ENCODE data around the gene CAPN3. TPM values are rescaled to one million over a fixed set of nuclear protein-coding genes. Genes with fewer than 3 reads are reported as not detected.
"Not testable (repeated sequence)": the region's sequence is repeated elsewhere in the genome, so short reads cannot be mapped to it uniquely, and the experiment has no call there.

The CAPN3 gene
- total RNA-seq, 1 donor from 2014 or later, result 7.1 TPM

GRCh38 chr15:42324308-42324707, 35.0 kb upstream of the CAPN3 start:
- DNase-seq (ENCODE audit: low spot score in 2 of 2), result no peak
- Histone ChIP-seq H3K9me3 (no peaks in the 10 kb centered on the region), H3K4me3 (no peak overlapping the region), H3K36me3 (peaks cover 18 to 35% of the 10 kb centered on the region in 2 donors), H3K27ac (no peak overlapping the region), H3K27me3 (no peaks in the 10 kb centered on the region), H3K4me1 (no peaks in the 10 kb centered on the region)
- TF ChIP-seq CTCF (IDR thresholded peaks at IDR 0.05), result no peak
- intact Hi-C loops (cut with DNase I), result no loop called here

GRCh38 chr15:42329161-42329560, 30.1 kb upstream of the CAPN3 start:
- TF ChIP-seq CTCF (IDR thresholded peaks at IDR 0.05), result no peak
- Histone ChIP-seq H3K4me3 (no peak overlapping the region), H3K36me3 (peaks cover 13 to 30% of the 10 kb centered on the region in 2 donors), H3K27ac (no peak overlapping the region), H3K4me1 (no peaks in the 10 kb centered on the region), H3K27me3 (no peaks in the 10 kb centered on the region), H3K9me3 (no peaks in the 10 kb centered on the region)
- intact Hi-C loops (cut with DNase I), result no loop called here
- no peak for DNase-seq (ENCODE audit: low spot score in 2 of 2)

GRCh38 chr15:42329992-42330391, 29.3 kb upstream of the CAPN3 start:
- Histone ChIP-seq H3K4me3 (no peak overlapping the region), H3K36me3 (peaks cover 18 to 34% of the 10 kb centered on the region in 2 donors), H3K4me1 (no peaks in the 10 kb centered on the region), H3K9me3 (peaks cover 0 to 3% of the 10 kb centered on the region in 2 donors), H3K27me3 (no peaks in the 10 kb centered on the region), H3K27ac (no peak overlapping the region)
- no peak for TF ChIP-seq CTCF (IDR thresholded peaks at IDR 0.05)
- intact Hi-C loops (cut with DNase I), result no loop called here
- DNase-seq (ENCODE audit: low spot score in 2 of 2), result no peak

GRCh38 chr15:42331235-42331634, 28.1 kb upstream of the CAPN3 start:
- no peaks in the 10 kb centered on the region for H3K4me1 ChIP-seq
- no peak for TF ChIP-seq CTCF (IDR thresholded peaks at IDR 0.05)
- no peak overlapping the region for H3K4me3 ChIP-seq
- peaks cover 0 to 9% of the 10 kb centered on the region in 2 donors for H3K9me3 ChIP-seq
- H3K27me3 ChIP-seq, result no peaks in the 10 kb centered on the region
- H3K27ac ChIP-seq, result no peak overlapping the region
- no peak for DNase-seq (ENCODE audit: low spot score in 2 of 2)
- peaks cover 22 to 30% of the 10 kb centered on the region in 2 donors for H3K36me3 ChIP-seq
- intact Hi-C loops (cut with DNase I), result no loop called here

- H3K27ac ChIP-seq, result no peak overlapping the region
- TF ChIP-seq CTCF (IDR thresholded peaks at IDR 0.05), result no peak
- intact Hi-C loops (cut with DNase I), result no loop called here
- H3K4me3 ChIP-seq, result no peak overlapping the region
- DNase-seq (ENCODE audit: low spot score in 2 of 2), result no peak
- H3K27me3 ChIP-seq, result no peaks in the 10 kb centered on the region
- no peaks in the 10 kb centered on the region for H3K4me1 ChIP-seq
- H3K9me3 ChIP-seq, result peaks cover 0 to 9% of the 10 kb centered on the region in 2 donors
- H3K36me3 ChIP-seq, result peaks cover 16 to 23% of the 10 kb centered on the region in 2 donors
Observed at GRCh38 chr15:42332331-42332730, 27.0 kb upstream of the CAPN3 start.

- TF ChIP-seq CTCF (IDR thresholded peaks at IDR 0.05), result no peak
- Histone ChIP-seq H3K9me3 (peaks cover 0 to 9% of the 10 kb centered on the region in 2 donors), H3K4me1 (no peaks in the 10 kb centered on the region), H3K4me3 (no peak overlapping the region), H3K27me3 (no peaks in the 10 kb centered on the region), H3K36me3 (peaks cover 11 to 16% of the 10 kb centered on the region in 2 donors), H3K27ac (no peak overlapping the region)
- no peak for DNase-seq (ENCODE audit: low spot score in 2 of 2)
- intact Hi-C loops (cut with DNase I), result no loop called here
Observed at GRCh38 chr15:42335074-42335473, 24.2 kb upstream of the CAPN3 start.

- DNase-seq (ENCODE audit: low spot score in 2 of 2); H3K27me3 ChIP-seq; H3K4me3 ChIP-seq; H3K4me1 ChIP-seq; intact Hi-C loops (cut with DNase I); H3K27ac ChIP-seq; H3K9me3 ChIP-seq: not testable (repeated sequence)
- peaks cover 9 to 13% of the 10 kb centered on the region in 2 donors for H3K36me3 ChIP-seq
Observed at GRCh38 chr15:42336650-42337049, 22.7 kb upstream of the CAPN3 start.

GRCh38 chr15:42337104-42337503, 22.2 kb upstream of the CAPN3 start:
- H3K4me3 ChIP-seq; H3K27ac ChIP-seq; H3K27me3 ChIP-seq; H3K9me3 ChIP-seq; H3K4me1 ChIP-seq; intact Hi-C loops (cut with DNase I); DNase-seq (ENCODE audit: low spot score in 2 of 2): not testable (repeated sequence)
- H3K36me3 ChIP-seq, result peaks cover 9 to 13% of the 10 kb centered on the region in 2 donors
